AG09309 (cell line): Measurements from ENCODE around the gene ZNF32.

Source experiments
- DNase-seq: peaks from one replicate; pipeline ENCODE4 v3.0.0-alpha.2; 2010; ENCODE audit warnings: low read depth
- H3K4me3 ChIP-seq: 2 replicates; pipeline ENCODE4 v1.5.1; 2011; ENCODE audit warnings: mild to moderate bottlenecking, low read depth, low read length, moderate library complexity; ENCODE audit not compliant: control insufficient read depth
- TF ChIP-seq, protein P1 (sequence below): IDR thresholded peaks from 2 replicates; pipeline ENCODE4 v1.5.1; 2011; ENCODE audit warnings: mild to moderate bottlenecking, low read depth, low read length, inconsistent platforms; ENCODE audit not compliant: insufficient read depth, control insufficient read depth; ENCODE audit errors: missing control alignments

Gene ZNF32

GRCh38 chr10:43648398-43649184 is at the start of gene ZNF32:
Gene ZNF32 (minus strand): TSS chr10:43648881. CDS start chr10:43646133, 2,748 bp downstream.
- TF ChIP-seq, protein P1, sequence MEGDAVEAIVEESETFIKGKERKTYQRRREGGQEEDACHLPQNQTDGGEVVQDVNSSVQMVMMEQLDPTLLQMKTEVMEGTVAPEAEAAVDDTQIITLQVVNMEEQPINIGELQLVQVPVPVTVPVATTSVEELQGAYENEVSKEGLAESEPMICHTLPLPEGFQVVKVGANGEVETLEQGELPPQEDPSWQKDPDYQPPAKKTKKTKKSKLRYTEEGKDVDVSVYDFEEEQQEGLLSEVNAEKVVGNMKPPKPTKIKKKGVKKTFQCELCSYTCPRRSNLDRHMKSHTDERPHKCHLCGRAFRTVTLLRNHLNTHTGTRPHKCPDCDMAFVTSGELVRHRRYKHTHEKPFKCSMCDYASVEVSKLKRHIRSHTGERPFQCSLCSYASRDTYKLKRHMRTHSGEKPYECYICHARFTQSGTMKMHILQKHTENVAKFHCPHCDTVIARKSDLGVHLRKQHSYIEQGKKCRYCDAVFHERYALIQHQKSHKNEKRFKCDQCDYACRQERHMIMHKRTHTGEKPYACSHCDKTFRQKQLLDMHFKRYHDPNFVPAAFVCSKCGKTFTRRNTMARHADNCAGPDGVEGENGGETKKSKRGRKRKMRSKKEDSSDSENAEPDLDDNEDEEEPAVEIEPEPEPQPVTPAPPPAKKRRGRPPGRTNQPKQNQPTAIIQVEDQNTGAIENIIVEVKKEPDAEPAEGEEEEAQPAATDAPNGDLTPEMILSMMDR = no peak
- H3K4me3 ChIP-seq = peak within 1 kb of the TSS; percentile 58
- DNase-seq = peak; percentile 52

DNA sequence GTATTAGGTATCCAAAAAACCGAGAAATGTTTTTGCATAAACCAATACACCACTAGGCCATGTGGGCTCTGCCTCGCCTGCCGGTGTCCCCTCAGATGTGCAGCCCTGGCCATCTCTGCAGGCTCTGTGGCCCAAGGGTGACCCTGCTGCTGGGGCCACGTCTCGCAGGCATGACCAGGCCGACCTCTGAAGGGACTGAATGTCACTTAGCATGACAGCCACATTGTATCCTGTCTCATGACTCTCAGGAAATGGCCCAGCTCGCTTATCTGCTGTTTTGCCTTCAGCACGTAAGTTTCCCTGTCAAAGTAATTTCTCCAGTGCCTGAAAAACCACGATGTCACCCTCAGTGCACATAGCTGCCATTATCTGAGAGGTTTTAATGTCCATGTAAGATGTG is 49.5 kb upstream of the ZNF32 start:
- no peak overlapping the region for H3K4me3 ChIP-seq
- DNase-seq = no peak
- TF ChIP-seq, protein P1 = no peak

DNA sequence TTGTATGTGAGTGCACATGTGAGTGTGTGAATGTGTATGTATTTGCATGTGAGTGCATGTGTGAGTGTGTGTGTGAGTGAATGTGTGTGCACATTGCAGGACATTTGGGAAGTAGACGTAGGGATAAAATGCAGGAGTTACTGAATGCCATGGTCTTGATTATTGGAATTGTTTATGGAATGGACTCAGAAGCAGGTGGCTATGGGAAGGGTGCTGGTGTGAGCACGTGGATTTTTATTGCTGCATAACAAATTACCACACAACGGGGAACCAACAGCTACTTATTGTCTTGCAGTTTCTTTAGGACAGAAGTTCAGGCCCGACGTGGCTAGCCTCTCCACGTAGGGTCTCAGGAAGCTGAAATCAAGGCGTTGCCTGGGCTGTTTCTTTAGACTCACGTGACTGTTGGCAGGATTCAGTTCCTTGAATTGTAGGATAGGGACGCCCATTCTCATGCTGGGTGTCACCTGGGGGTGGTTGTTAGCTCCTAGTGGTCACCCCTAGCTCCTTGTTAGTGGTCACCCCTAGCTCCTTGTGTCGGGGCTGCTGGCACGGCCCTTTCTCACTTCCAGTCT is 48.3 kb upstream of the ZNF32 start:
- TF ChIP-seq, protein P1 = no peak
- DNase-seq = no peak
- H3K4me3 ChIP-seq = no peak overlapping the region

DNA sequence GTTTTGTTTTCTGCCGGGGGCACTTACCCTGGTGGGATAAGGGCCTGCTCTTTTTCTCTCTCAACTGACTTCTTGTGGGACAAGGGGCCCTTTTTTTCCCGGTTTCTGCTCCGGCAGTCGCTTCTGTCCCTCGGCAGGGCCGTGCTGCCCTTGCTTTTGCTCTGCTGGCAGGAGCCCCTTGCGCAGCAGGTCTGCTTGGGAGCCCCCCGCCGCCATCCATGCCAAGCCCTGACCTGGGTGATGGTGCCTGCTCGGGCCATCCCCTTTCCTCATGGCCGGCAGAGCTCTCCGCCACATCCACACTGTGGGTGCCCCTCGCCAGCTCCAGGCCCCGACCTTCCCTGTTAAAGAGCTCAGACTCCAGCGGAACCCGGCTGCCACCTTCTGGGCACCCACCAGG is 47.0 kb upstream of the ZNF32 start:
- TF ChIP-seq, protein P1 = no peak
- no peak for DNase-seq
- H3K4me3 ChIP-seq = no peak overlapping the region

GRCh38 chr10:43695321-43695720 is 46.6 kb upstream of the ZNF32 start:
- TF ChIP-seq, protein P1 = no peak
- no peak overlapping the region for H3K4me3 ChIP-seq
- DNase-seq = no peak

DNA sequence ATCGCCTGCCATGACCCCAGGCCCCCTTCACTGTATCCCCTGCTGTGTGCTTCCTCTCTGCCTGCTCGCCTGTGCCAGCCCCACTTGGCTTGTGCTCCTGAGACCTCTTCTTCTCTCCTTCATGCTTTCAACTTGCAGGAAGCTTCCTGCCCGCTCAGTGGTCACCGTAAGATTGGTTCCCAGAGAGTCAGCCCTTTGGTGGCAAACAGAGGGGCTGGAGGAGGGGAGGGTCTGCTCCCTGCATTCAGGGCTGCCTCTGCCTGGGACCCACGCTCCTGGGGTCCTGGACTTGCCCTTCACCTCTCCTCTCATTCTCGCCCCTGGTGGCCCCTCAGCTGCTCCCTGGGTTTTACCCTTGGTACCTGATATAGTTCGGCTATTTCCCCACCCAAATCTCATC is 45.8 kb upstream of the ZNF32 start:
- no peak for DNase-seq
- TF ChIP-seq, protein P1 = no peak
- H3K4me3 ChIP-seq = no peak overlapping the region
